ENCODE data around the gene ZCCHC9.

The ZCCHC9 gene

GRCh38 chr5:81353189-81353588, 51.8 kb downstream of the ZCCHC9 start:
- DNase-seq: no peak
- no peak overlapping the region for H3K4me3 ChIP-seq (ENCODE audit: low read length)
- no peaks in the 10 kb centered on the region for H4K20me1 ChIP-seq (ENCODE audit: insufficient read depth, low read length)
- TF ChIP-seq, protein P1, sequence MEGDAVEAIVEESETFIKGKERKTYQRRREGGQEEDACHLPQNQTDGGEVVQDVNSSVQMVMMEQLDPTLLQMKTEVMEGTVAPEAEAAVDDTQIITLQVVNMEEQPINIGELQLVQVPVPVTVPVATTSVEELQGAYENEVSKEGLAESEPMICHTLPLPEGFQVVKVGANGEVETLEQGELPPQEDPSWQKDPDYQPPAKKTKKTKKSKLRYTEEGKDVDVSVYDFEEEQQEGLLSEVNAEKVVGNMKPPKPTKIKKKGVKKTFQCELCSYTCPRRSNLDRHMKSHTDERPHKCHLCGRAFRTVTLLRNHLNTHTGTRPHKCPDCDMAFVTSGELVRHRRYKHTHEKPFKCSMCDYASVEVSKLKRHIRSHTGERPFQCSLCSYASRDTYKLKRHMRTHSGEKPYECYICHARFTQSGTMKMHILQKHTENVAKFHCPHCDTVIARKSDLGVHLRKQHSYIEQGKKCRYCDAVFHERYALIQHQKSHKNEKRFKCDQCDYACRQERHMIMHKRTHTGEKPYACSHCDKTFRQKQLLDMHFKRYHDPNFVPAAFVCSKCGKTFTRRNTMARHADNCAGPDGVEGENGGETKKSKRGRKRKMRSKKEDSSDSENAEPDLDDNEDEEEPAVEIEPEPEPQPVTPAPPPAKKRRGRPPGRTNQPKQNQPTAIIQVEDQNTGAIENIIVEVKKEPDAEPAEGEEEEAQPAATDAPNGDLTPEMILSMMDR (IDR thresholded peaks at IDR 0.05; ENCODE audit: low read length): no peak
- no peak for TF ChIP-seq EZH2phosphoT487 (IDR thresholded peaks at IDR 0.05; ENCODE audit: low read length)
- TF ChIP-seq EZH2 (optimal IDR thresholded peaks at IDR 0.05; ENCODE audit: low read depth, low read length): no peak
- no peaks in the 10 kb centered on the region for H3K27me3 ChIP-seq (replicated peaks; ENCODE audit: insufficient read depth, low read length)
- no peak overlapping the region for H3K4me2 ChIP-seq (ENCODE audit: low read depth, low read length)
- H3K9me3 ChIP-seq (replicated peaks; ENCODE audit: insufficient read depth, low read length): no peaks in the 10 kb centered on the region
- H3K79me2 ChIP-seq (ENCODE audit: low read length): no peaks in the 10 kb centered on the region
- no peaks in the 10 kb centered on the region for H3K4me1 ChIP-seq (ENCODE audit: low read length)
- no peak overlapping the region for H3K27ac ChIP-seq (ENCODE audit: low read length)
- no peak overlapping the region for H3K9ac ChIP-seq (ENCODE audit: low read length)
- H3K36me3 ChIP-seq (replicated peaks; ENCODE audit: insufficient read depth, low read length): no peaks in the 10 kb centered on the region
- H3K9me2 ChIP-seq (replicated peaks; ENCODE audit: insufficient read depth, low read length): no peaks in the 10 kb centered on the region
- no peaks in the 10 kb centered on the region for H3F3A ChIP-seq (ENCODE audit: insufficient read depth, low read length)
- H2AFZ ChIP-seq (ENCODE audit: low read length): no peak overlapping the region

GRCh38 chr5:81354093-81354492, 52.7 kb downstream of the ZCCHC9 start:
- Histone ChIP-seq H3K27ac (ENCODE audit: low read length) (no peak overlapping the region), H3F3A (ENCODE audit: insufficient read depth, low read length) (no peaks in the 10 kb centered on the region), H3K4me1 (ENCODE audit: low read length) (no peaks in the 10 kb centered on the region), H3K36me3 (replicated peaks; ENCODE audit: insufficient read depth, low read length) (no peaks in the 10 kb centered on the region), H3K9ac (ENCODE audit: low read length) (no peak overlapping the region), H3K4me3 (ENCODE audit: low read length) (no peak overlapping the region), H2AFZ (ENCODE audit: low read length) (no peak overlapping the region), H3K9me3 (replicated peaks; ENCODE audit: insufficient read depth, low read length) (no peaks in the 10 kb centered on the region), H3K4me2 (ENCODE audit: low read depth, low read length) (no peak overlapping the region), H3K27me3 (replicated peaks; ENCODE audit: insufficient read depth, low read length) (no peaks in the 10 kb centered on the region), H3K9me2 (replicated peaks; ENCODE audit: insufficient read depth, low read length) (no peaks in the 10 kb centered on the region), H3K79me2 (ENCODE audit: low read length) (no peaks in the 10 kb centered on the region), H4K20me1 (ENCODE audit: insufficient read depth, low read length) (no peaks in the 10 kb centered on the region)
- TF ChIP-seq EZH2phosphoT487 (IDR thresholded peaks at IDR 0.05; ENCODE audit: low read length) (no peak), EZH2 (optimal IDR thresholded peaks at IDR 0.05; ENCODE audit: low read depth, low read length) (no peak)
- TF ChIP-seq, protein P1 (IDR thresholded peaks at IDR 0.05; ENCODE audit: low read length): no peak
- DNase-seq: no peak

DNA sequence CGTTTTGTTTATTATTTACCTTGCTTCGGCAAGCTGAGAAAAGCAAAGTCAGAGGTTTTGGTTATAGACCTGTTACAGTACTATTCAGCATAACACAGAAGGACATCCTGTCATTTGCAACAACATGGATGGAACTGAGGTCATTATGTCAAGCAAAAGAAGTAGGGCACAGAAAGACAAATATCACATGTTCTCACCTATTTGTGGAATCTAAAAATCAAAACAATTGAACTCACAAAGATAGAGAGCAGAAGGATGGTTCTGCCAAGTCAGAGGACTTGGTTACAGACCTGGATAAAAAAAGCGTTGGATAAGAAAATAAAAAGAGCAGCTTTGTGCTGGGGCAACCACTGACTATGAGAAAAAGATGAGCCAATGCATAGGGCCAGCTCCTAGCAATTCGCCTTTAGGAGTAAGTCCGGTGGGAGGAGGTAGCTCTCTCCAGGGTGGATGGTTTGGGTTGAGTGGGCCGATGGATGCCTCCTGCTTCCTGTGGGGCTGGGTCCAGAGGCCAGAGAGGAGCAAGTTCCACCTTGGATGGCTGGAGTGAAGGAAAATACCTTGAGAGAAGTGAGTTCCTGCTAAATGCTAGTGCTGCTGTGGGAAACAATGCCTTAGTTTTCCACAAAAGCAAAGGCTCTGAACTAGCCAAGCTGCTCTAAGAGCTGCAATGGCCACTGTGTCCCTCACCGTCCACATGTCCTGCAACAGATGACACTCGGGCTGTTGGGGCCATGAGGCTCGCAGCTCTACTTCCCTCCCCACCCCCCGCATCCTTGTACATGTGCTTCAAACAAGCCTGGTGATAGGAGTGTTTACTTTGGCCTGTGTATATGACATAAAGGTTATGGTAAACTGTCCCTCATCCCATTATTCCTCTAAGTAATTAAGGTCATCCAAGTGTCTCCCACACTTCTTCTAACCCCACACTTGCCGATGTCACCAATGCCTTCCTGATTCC, 54.2 kb downstream of the ZCCHC9 start:
- Histone ChIP-seq H4K20me1 (ENCODE audit: insufficient read depth, low read length) (no peaks in the 10 kb centered on the region), H3K9me3 (replicated peaks; ENCODE audit: insufficient read depth, low read length) (no peaks in the 10 kb centered on the region), H3K9ac (ENCODE audit: low read length) (no peak overlapping the region), H2AFZ (ENCODE audit: low read length) (no peak overlapping the region), H3K27me3 (replicated peaks; ENCODE audit: insufficient read depth, low read length) (no peaks in the 10 kb centered on the region), H3K27ac (ENCODE audit: low read length) (no peak overlapping the region), H3K9me2 (replicated peaks; ENCODE audit: insufficient read depth, low read length) (no peaks in the 10 kb centered on the region), H3K4me3 (ENCODE audit: low read length) (no peak overlapping the region), H3K36me3 (replicated peaks; ENCODE audit: insufficient read depth, low read length) (no peaks in the 10 kb centered on the region), H3K79me2 (ENCODE audit: low read length) (no peaks in the 10 kb centered on the region), H3K4me2 (ENCODE audit: low read depth, low read length) (no peak overlapping the region), H3K4me1 (ENCODE audit: low read length) (no peaks in the 10 kb centered on the region), H3F3A (ENCODE audit: insufficient read depth, low read length) (no peaks in the 10 kb centered on the region)
- TF ChIP-seq, protein P1 (IDR thresholded peaks at IDR 0.05; ENCODE audit: low read length): no peak
- TF ChIP-seq EZH2phosphoT487 (IDR thresholded peaks at IDR 0.05; ENCODE audit: low read length) (no peak), EZH2 (optimal IDR thresholded peaks at IDR 0.05; ENCODE audit: low read depth, low read length) (no peak)
- no peak for DNase-seq

Data from MM.1S (cell line).